Occipital lobe (tissue), 2 donors: ENCODE data around the gene PCGF1. TPM values are rescaled to one million over a fixed set of nuclear protein-coding genes. Genes with fewer than 3 reads are reported as not detected.
"Not testable (repeated sequence)": the region's sequence is repeated elsewhere in the genome, so short reads cannot be mapped to it uniquely, and the experiment has no call there.

ENCODE experiments used
- DNase-seq: peaks from one replicate; lab custom pipeline; 2025; lab: John Stamatoyannopoulos, UW
- total RNA-seq: library from RNA; depleted of rRNA; stranded (reverse); fragments of >200 nt; gene quantifications from one replicate; pipeline ENCODE4 v1.2.3, GENCODE V29; 2014

Gene PCGF1
- total RNA-seq, 1 donor from 2014 or later: 6.4 TPM

- no peak for DNase-seq
Observed at GRCh38 chr2:74499940-74500577, 7.4 kb downstream of the PCGF1 start.

GRCh38 chr2:74499267-74499939 lies 8.1 kb downstream of the PCGF1 start, which contains the start of gene LBX2:
Gene LBX2, minus strand, starts transcription at chr2:74499603. Its CDS starts 66 bp downstream, at chr2:74499537.
- no peak for DNase-seq

GRCh38 chr2:74498500-74499266 lies 8.8 kb downstream of the PCGF1 start:
- no peak for DNase-seq

- no peak for DNase-seq
Observed at GRCh38 chr2:74497777-74498499, 9.6 kb downstream of the PCGF1 start.

- no peak for DNase-seq
Observed at GRCh38 chr2:74496997-74497776, 10.3 kb downstream of the PCGF1 start.

- no peak for DNase-seq
Observed at GRCh38 chr2:74495440-74495839, 12.1 kb downstream of the PCGF1 start.

- DNase-seq: no peak
Observed at GRCh38 chr2:74493546-74493945, 13.9 kb downstream of the PCGF1 start.

GRCh38 chr2:74491648-74492544 lies 15.6 kb downstream of the PCGF1 start:
- no peak for DNase-seq

- no peak for DNase-seq
Observed at GRCh38 chr2:74489906-74490305, 17.6 kb downstream of the PCGF1 start.

GRCh38 chr2:74488643-74489481 lies 18.6 kb downstream of the PCGF1 start:
- DNase-seq: no peak

- no peak for DNase-seq
Observed at GRCh38 chr2:74486141-74486540, 21.4 kb downstream of the PCGF1 start.

- DNase-seq: not testable (repeated sequence)
Observed at GRCh38 chr2:74483675-74484164, 23.8 kb downstream of the PCGF1 start.

GRCh38 chr2:74482801-74483674 lies 24.5 kb downstream of the PCGF1 start, which contains the start of the genes CCDC142 and TTC31:
Gene CCDC142, minus strand, starts transcription at chr2:74482998. Its CDS starts 161 bp downstream, at chr2:74482837.
Gene TTC31, plus strand, starts transcription at chr2:74483081. Its CDS starts 15 bp downstream, at chr2:74483096.
- peak; percentile 92 for DNase-seq

GRCh38 chr2:74481961-74482800 lies 25.3 kb downstream of the PCGF1 start:
- peak; percentile 81 for DNase-seq

GRCh38 chr2:74481431-74481830 lies 26.1 kb downstream of the PCGF1 start:
- DNase-seq: no peak

- no peak for DNase-seq
Observed at GRCh38 chr2:74474899-74475298, 32.6 kb downstream of the PCGF1 start.

GRCh38 chr2:74474481-74474880 lies 33.0 kb downstream of the PCGF1 start:
- DNase-seq: no peak
